ENCODE measurements around the gene GMPS. TPM values are rescaled to one million over a fixed set of nuclear protein-coding genes. Genes with fewer than 3 reads are reported as not detected.
"Not testable (repeated sequence)": the region's sequence is repeated elsewhere in the genome, so short reads cannot be mapped to it uniquely, and the experiment has no call there.

Gene GMPS
- polyA plus RNA-seq, 5 donors, result 44.8 to 67.2 (median 60.7) TPM

GRCh38 chr3:155870945-155871745 is 695 bp downstream of the GMPS start:
- DNase-seq, result peak; percentile 39 to 54

- no peak for DNase-seq
Measured at GRCh38 chr3:155871746-155872158, 1.3 kb downstream of the GMPS start.

GRCh38 chr3:155872904-155873646 is 2.6 kb downstream of the GMPS start:
- DNase-seq, result no peak

- no peak for DNase-seq
Measured at GRCh38 chr3:155876037-155876436, 5.6 kb downstream of the GMPS start.

- no peak for DNase-seq
Measured at GRCh38 chr3:155876503-155876902, 6.1 kb downstream of the GMPS start.

GRCh38 chr3:155880286-155880685 is 9.8 kb downstream of the GMPS start:
- DNase-seq, result no peak

GRCh38 chr3:155884292-155884691 is 13.8 kb downstream of the GMPS start:
- no peak for DNase-seq

- no peak for DNase-seq
Measured at GRCh38 chr3:155885292-155885691, 14.8 kb downstream of the GMPS start.

GRCh38 chr3:155886348-155886747 is 15.9 kb downstream of the GMPS start:
- DNase-seq, result not testable (repeated sequence)

GRCh38 chr3:155886915-155887314 is 16.5 kb downstream of the GMPS start:
- no peak for DNase-seq

GRCh38 chr3:155889212-155889611 is 18.8 kb downstream of the GMPS start:
- no peak for DNase-seq

- no peak for DNase-seq
Measured at GRCh38 chr3:155889952-155890351, 19.5 kb downstream of the GMPS start.

GRCh38 chr3:155890671-155891190 is 20.3 kb downstream of the GMPS start:
- peak in 1 of 2 donors; percentile 17 for DNase-seq

- no peak for DNase-seq
Measured at GRCh38 chr3:155891321-155891720, 20.9 kb downstream of the GMPS start.

- no peak for DNase-seq
Measured at GRCh38 chr3:155895379-155895900, 25.0 kb downstream of the GMPS start.

GRCh38 chr3:155906900-155907299 is 36.5 kb downstream of the GMPS start:
- no peak for DNase-seq

- no peak for DNase-seq
Measured at GRCh38 chr3:155908086-155908485, 37.6 kb downstream of the GMPS start.

- DNase-seq, result no peak
Measured at GRCh38 chr3:155908605-155909004, 38.2 kb downstream of the GMPS start.

- DNase-seq, result no peak
Measured at GRCh38 chr3:155912090-155912489, 41.6 kb downstream of the GMPS start.

- no peak for DNase-seq
Measured at GRCh38 chr3:155912579-155913190, 42.2 kb downstream of the GMPS start.

- peak in 1 of 2 donors; percentile 8 for DNase-seq
Measured at GRCh38 chr3:155917781-155918180, 47.3 kb downstream of the GMPS start.

- no peak for DNase-seq
Measured at GRCh38 chr3:155919728-155920127, 49.3 kb downstream of the GMPS start.

Measured in right lung (tissue), 5 donors.